HG02610 (cell line): ENCODE measurements around the gene RNF112.
"Not testable (repeated sequence)": the region's sequence is repeated elsewhere in the genome, so short reads cannot be mapped to it uniquely, and the experiment has no call there.

Experiments
- ATAC-seq: cut with Tn5 transposase; IDR thresholded peaks from one replicate; pipeline ENCODE4 v1.9.1; 2021; ENCODE audit warnings: mild to moderate bottlenecking, moderate library complexity; ENCODE audit not compliant: unreplicated experiment

Gene RNF112

GRCh38 chr17:19446577-19446976 is 35.5 kb downstream of the RNF112 start:
- ATAC-seq: not testable (repeated sequence)

- ATAC-seq: no peak
These were observed 36.1 kb downstream of the RNF112 start for GRCh38 chr17:19447085-19447583.

GRCh38 chr17:19448341-19449268 is 37.6 kb downstream of the RNF112 start:
- ATAC-seq: no peak

- ATAC-seq: no peak
These were observed 38.6 kb downstream of the RNF112 start for GRCh38 chr17:19449656-19450055.

- ATAC-seq: no peak
These were observed 42.3 kb downstream of the RNF112 start for GRCh38 chr17:19453296-19453695.

- ATAC-seq: no peak
These were observed 43.0 kb downstream of the RNF112 start for GRCh38 chr17:19454074-19454473.

GRCh38 chr17:19456016-19456927 is 45.2 kb downstream of the RNF112 start:
- ATAC-seq: no peak

- no peak for ATAC-seq
These were observed 46.0 kb downstream of the RNF112 start for GRCh38 chr17:19457046-19457445.

- ATAC-seq: no peak
These were observed 46.8 kb downstream of the RNF112 start for GRCh38 chr17:19457830-19458271.

GRCh38 chr17:19458481-19458880 is 47.4 kb downstream of the RNF112 start:
- not testable (repeated sequence) for ATAC-seq

- not testable (repeated sequence) for ATAC-seq
These were observed 48.1 kb downstream of the RNF112 start for GRCh38 chr17:19459018-19459655.

GRCh38 chr17:19460700-19461099 is 49.7 kb downstream of the RNF112 start:
- no peak for ATAC-seq

GRCh38 chr17:19461116-19461515 is 50.1 kb downstream of the RNF112 start:
- no peak for ATAC-seq

- no peak for ATAC-seq
These were observed 50.6 kb downstream of the RNF112 start for GRCh38 chr17:19461681-19462080.

- not testable (repeated sequence) for ATAC-seq
These were observed 51.5 kb downstream of the RNF112 start for GRCh38 chr17:19462456-19463035.

GRCh38 chr17:19464031-19465026 is 53.3 kb downstream of the RNF112 start:
- no peak for ATAC-seq
